GM18858 (cell line): ENCODE measurements around the gene CCR5AS.
"Not testable (repeated sequence)": the region's sequence is repeated elsewhere in the genome, so short reads cannot be mapped to it uniquely, and the experiment has no call there.

ENCODE experiments used
- ATAC-seq: cut with Tn5 transposase; IDR thresholded peaks from one replicate; pipeline ENCODE4 v1.9.1; 2021; ENCODE audit not compliant: unreplicated experiment

Gene CCR5AS

DNA sequence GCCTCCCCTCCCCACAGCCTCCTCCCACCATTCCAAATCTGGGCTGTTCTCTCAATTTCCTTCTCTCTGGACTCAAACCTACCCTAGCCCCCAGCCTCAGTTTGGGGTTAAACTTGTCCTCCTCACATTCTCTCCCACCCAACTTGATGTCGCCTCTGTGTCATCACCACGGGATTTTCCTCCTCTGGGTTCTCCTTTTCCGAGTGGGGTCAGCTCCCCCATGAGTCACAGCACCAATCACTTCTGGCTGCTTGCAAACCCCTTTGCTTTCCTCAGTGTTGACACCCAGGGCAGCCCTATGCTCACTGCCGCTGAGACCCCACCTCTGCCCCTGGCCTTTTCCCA, 451 bp downstream of the CCR5AS start:
- no peak for ATAC-seq

DNA sequence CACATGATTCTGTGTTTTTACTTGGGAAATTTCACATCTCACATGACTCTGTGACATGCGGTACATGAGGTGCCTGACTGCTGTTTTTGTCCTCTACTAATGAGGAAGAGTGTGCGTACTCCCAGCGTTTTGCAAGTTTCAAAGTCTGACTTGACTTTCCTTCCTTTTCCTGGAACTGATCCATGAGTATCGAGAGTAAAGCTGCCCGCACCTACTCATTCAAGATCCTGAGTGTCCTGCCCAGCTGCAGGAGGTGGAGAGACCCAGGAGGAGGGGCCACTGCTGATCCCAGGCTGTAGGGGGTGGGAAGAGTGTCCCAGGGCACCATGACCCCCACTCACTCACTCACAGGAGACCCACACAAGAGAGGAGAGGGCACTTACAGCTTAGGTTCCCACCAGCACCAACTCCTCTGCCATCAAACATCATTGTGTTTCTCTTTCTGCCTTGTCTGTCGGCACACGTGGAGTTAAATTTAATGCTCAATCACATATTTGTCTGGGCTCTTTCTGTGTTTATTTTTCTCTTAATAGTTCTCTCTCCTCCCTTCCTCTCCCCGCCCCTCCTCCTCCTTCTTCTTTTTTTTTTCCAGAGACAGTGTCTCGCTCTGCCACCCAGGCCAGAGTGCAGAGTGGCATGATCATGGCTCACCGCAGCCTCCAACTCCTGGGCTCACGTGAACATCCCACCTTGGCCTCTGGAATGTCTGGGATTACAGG, 1.4 kb downstream of the CCR5AS start:
- no peak for ATAC-seq

DNA sequence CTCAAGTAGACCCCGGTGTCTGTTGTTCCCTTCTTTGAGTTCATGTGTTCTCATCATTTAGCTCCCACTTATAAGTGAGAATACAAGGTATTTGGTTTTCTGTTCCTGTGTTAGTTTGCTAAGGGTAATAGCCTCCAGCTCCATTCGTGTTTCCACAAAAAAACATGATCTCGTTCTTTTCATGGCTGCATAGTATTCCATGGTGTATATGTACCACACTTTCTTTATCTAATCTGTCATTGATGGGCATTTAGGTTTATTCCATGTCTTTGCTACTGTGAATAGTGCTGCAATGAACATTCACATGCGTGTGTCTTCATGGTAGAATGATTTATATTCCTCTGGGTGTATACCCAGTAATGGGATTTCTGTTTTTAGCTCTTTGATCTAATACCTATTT, 4.0 kb downstream of the CCR5AS start:
- not testable (repeated sequence) for ATAC-seq

DNA sequence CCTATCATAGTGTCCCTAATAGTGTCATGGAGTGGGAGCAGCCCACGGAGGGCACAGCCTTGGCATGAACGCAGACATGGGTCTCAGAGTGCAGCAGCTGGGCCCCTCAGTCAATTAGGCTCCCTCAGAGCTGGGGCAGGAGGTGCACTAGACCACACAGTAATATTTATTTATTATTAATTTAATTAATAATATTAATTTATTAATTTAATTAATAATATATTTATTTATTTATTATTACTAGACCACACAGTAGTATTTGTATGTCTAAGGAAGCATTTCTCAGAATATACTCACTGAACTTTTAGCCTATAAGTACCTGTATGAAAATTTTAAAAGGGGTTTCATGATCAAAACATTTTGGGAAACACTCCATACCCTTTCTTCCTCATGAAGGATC, 5.3 kb downstream of the CCR5AS start:
- ATAC-seq, result no peak

DNA sequence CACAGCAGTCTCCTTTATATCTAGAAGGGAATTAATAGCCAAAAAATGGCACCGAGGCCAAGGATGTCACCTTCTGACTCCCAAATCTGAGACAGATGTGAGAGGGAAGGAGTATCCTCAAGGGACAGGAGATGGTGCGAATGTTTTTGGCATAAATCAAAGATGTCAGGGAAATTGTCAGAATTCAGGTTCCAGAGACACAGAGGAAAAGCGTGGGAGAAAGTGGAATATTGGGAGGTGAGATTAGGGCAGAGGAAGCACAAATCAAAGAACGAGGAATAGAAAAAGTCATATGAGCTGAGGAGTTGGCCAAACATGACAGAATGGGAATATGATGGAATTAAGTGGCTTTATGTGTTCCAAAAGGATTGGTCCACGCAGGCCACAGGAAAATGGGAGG, 6.0 kb downstream of the CCR5AS start:
- no peak for ATAC-seq

DNA sequence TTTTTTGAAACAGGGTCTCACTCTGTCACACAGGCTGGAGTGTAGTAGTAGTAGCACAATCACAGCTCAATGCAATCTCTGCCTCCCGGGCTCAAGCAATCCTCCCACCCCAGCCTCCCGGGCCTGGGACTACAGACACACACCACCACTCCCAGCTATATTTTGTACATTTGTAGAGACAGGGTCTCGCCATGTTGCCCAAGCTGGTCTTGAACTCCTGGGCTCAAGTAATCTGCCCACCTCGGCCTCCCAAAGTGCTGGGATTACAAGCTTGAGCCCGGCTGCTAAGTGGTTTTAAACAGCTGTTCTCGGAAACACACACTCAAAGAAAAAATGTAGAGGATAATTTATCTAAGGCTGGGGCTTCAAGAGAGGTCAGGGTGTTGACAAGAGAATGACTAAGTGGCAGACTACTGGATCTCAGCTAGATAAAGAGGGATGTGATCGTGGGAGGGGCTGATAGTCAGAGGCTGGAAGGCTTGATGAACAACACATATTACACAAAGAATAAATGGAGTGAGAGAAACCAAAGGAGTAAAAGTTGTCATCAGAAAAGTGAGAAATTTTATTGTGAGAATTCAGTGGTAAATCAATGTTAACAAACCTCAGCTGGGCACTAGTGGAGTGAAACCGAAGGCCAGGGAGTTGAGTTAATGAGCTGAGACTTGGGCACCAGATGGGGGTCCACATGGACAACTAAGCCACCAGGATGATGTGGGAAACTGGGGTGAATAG, 6.7 kb downstream of the CCR5AS start:
- no peak for ATAC-seq

DNA sequence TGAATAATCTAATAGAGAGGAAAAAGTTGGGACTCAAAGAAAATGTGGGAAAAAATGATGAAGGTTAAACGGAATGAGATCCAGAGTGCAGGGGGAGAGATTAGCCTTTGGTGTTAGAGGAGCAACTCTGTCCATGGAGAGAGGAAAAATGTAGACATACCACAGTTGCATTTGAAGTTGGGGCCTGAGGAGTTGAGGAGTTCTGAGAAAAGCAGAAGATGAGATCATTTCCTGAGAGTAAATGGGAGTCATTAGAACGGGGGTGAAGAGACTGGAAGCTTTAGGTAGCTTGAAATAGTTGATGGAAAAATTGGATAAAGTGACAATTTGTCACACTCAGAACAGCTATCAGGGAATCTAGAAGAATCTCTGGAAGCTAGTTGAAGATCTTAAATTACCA, 7.3 kb downstream of the CCR5AS start:
- no peak for ATAC-seq

DNA sequence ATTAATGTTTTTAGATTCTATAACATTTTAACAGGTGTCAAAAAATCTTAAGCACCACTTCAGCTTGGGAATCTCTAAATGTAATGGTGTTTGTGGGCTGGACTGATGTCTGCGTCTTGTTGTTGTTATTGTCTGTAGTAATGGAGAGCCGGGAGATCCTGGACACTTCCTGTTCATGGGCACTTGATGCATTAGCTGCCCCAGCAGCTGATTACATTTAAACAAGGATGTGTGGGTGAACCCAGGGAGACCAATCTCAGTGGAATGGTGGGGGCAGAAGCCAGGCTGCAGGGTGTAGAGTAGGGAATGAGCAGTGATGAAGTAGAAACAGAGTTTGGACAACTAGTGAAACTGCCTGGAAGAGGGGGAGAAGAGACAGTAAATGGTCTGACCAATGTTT, 7.8 kb downstream of the CCR5AS start:
- ATAC-seq, result no peak

DNA sequence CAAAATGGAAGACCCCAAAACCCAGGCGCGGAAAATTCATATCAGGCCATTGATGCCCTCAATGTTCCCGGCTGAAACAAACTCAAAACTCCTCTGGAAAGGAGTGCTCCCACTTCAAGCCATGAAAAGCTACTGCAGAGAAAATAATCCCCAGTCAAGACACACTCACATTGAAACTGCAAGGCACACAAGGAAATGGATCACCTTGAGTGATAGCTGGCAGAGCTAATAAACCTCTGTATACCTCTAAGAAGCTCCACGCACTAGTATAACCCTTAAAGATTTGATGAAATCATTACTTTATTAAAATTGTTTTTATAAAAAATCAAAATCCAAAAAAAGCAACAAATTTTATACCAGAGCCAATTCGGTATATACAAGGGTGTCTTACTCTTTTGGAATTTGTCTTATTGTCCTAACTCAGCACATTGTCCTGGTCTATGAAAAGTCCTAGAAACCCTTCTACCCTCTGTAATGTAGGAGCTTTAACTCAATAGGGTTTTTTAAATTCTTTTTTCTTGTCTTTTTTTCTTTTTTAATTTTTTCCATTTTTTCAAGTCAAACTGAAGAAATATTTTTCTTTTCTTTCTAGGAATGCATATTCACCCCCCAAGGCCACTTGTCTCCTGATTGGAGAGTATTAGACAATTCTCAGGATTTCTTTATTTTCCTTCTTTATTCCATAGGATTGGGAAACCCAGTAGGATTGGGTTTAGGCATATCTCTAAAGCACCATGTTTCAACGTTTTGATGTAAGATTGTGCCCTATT, 8.5 kb downstream of the CCR5AS start:
- no peak for ATAC-seq

DNA sequence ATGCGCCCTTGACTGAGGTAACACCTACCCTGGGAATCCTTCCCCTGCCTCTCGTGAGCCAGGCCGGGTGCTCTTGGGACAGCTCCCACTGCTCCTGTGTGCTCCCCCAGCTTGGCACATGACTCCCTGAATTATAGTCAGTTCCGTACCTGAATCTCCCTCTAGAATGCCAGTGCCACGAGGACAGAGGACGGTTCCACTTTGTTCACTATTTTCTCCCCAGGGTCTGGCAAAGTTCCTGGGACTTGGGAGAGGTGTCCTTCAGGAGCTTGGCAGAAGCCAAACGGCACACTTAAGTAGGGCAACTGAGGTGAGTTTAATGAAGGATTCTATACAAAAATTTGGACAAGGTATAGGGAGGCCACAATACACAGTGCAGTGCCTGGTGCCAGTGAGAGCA, 9.8 kb downstream of the CCR5AS start:
- ATAC-seq, result no peak

DNA sequence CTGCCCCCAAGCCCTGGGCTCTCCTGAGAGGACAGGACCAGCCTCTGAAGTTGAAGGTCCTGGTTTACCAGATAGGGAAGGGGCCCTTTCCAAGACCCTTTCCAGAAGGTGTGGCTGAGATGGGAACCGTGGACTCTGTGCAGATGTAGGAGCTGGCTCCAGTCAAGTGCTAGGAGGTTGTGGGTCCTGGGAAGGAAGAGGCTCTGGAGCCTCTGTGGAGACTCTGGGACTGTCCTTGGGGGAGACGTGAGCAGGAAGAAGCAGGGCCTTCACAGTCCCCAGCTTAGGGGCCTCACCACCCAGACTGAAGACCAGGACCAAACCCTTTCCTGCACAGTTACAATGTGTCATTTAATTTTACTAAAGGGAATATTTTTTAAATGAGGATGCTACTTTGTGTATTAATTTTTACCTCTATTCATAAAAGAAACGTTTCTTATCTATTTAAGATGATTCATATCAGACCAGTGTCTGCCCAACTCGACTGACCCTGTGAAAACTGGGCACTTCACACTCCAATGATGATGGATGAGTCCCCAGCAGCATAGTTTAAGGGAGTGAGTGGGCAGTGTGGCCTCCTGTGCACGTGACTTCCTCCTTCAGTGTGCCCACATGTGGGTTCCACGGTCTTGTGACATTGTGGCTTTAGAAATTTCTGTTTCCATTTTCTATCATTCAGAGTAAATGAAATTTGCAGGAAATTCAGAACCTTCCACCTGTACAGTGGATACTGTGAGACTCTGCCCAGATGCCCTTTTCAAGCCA, 10.9 kb downstream of the CCR5AS start:
- no peak for ATAC-seq

DNA sequence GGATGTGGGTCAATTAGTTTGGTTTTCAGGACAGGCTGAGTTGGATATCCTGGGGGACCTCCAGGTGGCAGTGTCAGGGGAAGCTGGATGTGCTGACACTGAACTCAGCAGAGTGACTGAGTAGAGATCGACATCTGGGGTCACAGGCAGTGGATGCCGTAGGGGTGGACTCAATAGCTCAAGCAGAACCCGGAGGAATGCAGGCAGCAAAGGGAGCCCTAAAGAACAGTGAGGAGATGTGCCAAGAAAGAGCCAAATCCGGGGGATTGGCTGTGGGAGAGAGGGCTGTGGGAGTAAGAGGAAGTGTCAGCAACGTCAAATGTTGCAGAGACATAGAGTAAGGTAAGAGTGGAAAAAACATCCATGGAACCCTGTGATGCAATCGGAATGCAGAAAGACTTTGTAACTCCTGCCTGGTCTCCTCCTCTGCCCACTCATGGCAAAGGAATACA, 11.6 kb downstream of the CCR5AS start:
- ATAC-seq, result no peak

DNA sequence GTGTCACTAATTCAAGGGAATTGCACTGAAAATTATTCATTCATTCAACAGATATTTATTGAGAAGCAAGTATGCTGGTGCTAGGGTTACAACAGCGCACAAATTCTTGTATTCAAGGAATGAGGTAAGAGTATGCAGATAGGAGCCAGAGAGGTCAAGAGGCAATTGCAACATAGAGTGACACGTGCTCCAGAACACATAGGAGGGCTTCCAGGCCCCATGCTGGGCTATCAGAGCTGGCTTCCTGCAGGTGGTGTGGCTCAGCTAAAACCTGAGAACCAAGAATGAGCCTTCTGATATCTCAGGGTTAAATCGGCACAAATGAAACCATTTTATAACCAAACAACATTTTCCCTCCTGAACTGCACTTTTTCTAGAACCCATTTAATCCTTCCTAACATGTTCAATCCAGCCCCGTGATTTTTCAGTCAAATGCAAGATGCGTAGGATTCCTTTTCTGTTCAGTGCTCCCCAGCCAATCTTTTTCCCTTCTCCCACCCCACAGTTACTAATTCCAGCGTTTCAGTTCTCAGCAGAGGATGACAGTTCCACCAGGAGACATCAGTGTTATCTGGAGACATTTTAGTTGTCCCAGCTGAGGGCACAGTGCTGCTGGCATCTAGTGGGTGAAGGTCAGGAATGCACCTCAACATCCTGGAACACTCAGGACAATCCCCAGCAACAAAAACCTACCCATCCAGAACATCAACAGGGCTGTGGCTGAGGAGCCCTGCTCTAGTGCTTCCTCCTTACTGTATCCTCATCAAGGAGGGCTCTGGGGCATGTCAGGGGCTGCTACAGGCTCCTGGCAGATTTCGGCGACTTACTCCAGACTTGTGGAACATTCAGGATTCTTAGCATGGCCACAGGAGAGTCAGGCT, 13.1 kb downstream of the CCR5AS start:
- no peak for ATAC-seq

DNA sequence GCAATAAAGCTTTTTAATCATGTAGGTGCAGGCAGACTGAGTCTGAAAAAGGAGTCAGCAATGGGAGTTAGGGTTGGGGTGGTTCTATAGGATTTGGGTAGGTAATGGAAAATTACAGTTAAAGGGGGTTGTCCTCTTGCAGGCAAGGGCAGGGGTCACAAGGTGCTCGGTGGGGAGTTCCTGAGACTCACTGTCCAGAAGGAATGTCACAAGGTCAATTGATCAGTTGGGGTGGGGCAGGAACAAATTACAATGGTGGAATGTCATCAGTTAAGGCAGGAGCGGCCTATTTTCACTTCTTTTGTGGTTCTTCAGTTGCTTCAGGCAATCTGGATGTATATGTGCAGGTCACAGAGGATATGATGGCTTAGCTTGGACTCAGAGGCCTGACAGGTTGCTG, 13.9 kb downstream of the CCR5AS start:
- no peak for ATAC-seq

DNA sequence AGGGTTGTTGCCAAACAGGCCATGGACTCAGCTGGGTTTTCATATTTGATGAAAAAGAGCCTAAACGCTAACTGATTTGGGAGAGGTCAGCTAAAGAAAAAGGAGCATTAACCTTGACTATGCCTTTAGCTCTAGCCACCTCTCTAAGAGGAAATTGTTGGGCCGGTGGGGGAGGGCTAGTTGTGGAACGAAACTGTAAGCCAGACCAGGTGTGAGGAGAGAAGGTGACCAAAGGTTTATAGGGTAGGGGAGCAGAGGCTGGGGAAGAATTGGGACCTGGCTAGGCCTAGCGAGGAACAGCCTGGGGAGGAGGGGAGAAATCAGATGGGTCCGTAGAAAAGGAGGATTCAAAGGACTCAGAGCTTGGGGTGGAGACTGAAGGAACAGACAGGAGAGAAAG, 15.3 kb downstream of the CCR5AS start:
- not testable (repeated sequence) for ATAC-seq

DNA sequence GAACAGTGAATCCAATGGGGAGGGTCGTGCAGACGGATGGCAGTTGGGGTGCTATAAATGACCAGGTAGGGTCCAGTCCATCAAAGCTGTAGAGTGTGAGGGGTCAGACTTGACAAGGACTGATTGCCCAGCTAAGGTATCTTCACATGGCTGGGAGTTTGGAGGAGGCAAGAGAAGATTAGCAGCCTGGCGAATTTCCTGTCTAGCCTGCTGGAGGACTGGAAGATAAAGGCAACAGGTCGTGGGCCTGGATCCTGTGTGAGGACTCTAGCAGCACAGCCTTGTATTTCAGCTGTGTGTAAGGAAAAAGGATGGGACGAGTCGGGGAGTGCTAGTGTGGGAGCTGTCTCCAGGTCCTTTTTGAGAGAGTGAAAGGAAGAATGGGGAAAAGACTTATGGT, 17.6 kb downstream of the CCR5AS start:
- ATAC-seq, result no peak

DNA sequence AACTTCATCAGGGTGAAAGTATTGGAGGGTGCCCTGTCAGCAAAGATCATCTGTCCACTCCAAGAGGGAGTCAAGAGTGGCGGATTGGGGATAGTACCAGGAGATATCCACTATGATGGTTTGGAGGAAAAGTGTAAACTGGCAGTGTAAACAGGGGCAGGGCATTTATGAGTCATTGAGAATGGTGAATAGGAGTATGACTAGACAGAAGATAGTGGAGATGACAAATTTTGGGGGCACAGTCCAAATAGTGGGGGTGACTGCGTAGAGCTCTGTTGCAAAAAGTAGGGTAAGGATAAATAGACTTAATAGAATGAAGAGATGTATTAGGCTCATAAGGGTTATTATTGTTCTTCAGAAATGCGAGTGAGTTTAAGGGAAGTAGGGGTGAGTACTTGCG, 18.0 kb downstream of the CCR5AS start:
- ATAC-seq, result not testable (repeated sequence)

DNA sequence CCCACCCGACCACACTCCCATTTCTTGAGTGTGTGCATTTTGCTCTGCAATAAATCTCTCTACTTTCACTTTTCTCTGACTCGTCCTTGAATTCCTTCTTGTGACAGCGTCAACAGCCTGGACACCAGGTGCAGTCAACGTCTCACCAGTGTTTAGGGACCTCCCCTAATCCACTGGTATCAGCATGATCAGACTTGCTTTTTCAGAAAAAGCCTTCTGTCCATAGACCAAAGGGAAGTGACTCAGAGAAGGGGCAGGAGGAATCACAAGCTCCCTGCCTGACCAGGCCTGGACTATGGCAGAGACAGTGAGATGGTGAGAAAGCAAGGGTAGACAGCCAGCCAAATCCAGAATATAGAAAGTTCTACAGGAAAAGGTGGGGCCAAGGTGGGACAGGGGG, 20.7 kb downstream of the CCR5AS start:
- ATAC-seq, result no peak

DNA sequence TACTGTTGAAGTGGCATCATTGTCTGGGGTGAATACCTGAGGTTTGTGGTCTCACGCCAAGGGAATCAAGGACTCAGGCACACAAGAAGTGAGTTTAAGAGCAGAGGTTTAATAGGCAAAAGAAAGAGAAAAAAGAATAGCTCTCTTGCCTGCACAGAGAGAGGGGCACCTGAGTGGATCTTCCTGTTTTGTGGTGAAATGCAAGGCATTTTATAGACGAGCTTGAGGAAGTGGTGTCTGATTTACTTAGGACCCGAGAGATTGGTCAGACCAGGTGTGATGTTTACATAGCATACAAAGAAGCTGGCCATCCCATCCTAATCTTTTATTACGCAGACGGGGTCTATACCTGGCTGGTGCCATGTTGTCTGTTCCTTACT, 22.9 kb downstream of the CCR5AS start:
- no peak for ATAC-seq

DNA sequence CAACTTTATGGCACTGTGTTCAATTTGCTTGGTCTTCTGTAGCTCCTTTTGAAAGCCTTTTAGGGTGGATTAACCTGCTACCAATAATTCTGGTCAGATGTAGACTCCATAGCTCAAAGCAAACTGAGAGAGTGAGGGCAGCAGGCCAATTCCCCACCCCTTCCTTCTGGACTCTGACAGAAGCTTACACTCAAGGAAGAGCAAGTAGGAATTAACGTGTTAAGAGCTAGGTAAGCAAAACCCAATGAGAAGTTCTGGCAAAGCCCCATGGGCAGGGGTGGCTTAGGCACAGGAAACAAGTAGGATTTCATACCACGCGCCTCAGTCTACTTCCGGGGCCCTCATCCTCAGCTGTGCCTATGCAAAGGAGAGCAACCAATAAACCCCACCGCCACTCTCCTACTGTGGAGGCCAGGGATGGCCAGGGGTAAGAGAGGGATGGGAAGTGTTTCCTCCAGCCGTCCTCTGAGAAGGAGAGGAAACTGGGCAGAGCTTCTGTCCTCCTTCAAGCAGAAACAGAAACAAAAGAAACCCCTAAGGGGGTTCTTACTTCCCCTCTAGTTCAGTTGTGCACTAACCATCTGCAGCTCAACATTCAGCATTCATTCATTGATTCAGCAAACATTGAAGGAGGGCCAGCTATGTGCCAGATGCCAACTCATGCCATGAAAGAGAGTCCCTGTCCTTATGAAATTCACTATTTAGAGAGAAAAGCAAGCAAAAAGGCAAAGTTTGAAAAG, 23.5 kb downstream of the CCR5AS start:
- ATAC-seq, result no peak
